Breast epithelium (tissue), 4 donors: Measurements from ENCODE around the gene PSMG3. TPM values are rescaled to one million over a fixed set of nuclear protein-coding genes. Genes with fewer than 3 reads are reported as not detected.

Experiments used
- DNase-seq, 2 donors: peaks; one replicate each; pipeline ENCODE4 v3.0.0-alpha.2; 2019; ENCODE audit warnings: low spot score in 2 of 2
- H3K27ac ChIP-seq, 2 donors: fragments of 200-600 bp; sonication (generic) in 1 of 2; one replicate each; pipeline ENCODE4 v1.5.1; 2016 to 2019; ENCODE audit warnings: mild to moderate bottlenecking in 1 of 2
- H3K27me3 ChIP-seq, 2 donors: fragments of 200-600 bp; sonication (generic) in 1 of 2; one replicate each; pipeline versions ENCODE4 v1.5.1 to v1.6.0; 2017 to 2019; ENCODE audit warnings: control low read depth in 1 of 2, mild to moderate bottlenecking in 1 of 2
- H3K36me3 ChIP-seq: fragments of 200-600 bp; one replicate; pipeline ENCODE4 v1.5.1; 2019
- H3K4me1 ChIP-seq, 2 donors: fragments of 200-600 bp; sonication (generic); one replicate each; pipeline ENCODE4 v1.5.1; 2016 to 2019; ENCODE audit warnings: control low read depth in 1 of 2
- H3K4me3 ChIP-seq, 3 donors: fragments of 200-600 bp; sonication (generic); 1 replicate in 2 of 3; 2 replicates in 1 of 3; pipeline ENCODE4 v1.5.1; 2016 to 2019; ENCODE audit warnings: mild to moderate bottlenecking in 3 of 3, moderate library complexity in 2 of 3
- H3K9me3 ChIP-seq, 2 donors: fragments of 200-600 bp; sonication (generic) in 1 of 2; one replicate each; pipeline ENCODE4 v1.5.1; 2016 to 2019; ENCODE audit warnings: control low read depth in 1 of 2
- POLR2A ChIP-seq: fragments of 450-650 bp; IDR thresholded peaks from one replicate; pipeline ENCODE4 v1.6.1; 2016; ENCODE audit warnings: antibody characterized with exemption, mild to moderate bottlenecking, moderate library complexity
- POLR2AphosphoS5 ChIP-seq, 3 donors: sonication (generic); formaldehyde crosslinking; IDR thresholded peaks; one replicate each; pipeline ENCODE4 v1.6.1; 2017; ENCODE audit warnings: antibody characterized with exemption in 3 of 3
- intact Hi-C: fragments of 100-400 bp; cut with DNase I; formaldehyde crosslinking; loops from one replicate; pipeline ENCODE4 v1.15.1; 2023; ENCODE audit warnings: low total_unique reads
- total RNA-seq, 3 donors: library from RNA; depleted of rRNA; stranded (reverse); fragments of >200 nt; gene quantifications; one replicate each; pipeline ENCODE4 v1.1.0, GENCODE V29; 2016
- TF ChIP-seq, protein P1 (sequence below), 3 donors: fragments of 450-650 bp; IDR thresholded peaks; one replicate each; pipeline ENCODE4 v1.5.1; 2016 to 2017; ENCODE audit warnings: antibody characterized with exemption in 3 of 3, mild to moderate bottlenecking in 3 of 3, moderate library complexity in 3 of 3

PSMG3 gene
- total RNA-seq, 3 donors from 2014 or later, result 32.6 to 52.8 (median 45.4) TPM

DNA sequence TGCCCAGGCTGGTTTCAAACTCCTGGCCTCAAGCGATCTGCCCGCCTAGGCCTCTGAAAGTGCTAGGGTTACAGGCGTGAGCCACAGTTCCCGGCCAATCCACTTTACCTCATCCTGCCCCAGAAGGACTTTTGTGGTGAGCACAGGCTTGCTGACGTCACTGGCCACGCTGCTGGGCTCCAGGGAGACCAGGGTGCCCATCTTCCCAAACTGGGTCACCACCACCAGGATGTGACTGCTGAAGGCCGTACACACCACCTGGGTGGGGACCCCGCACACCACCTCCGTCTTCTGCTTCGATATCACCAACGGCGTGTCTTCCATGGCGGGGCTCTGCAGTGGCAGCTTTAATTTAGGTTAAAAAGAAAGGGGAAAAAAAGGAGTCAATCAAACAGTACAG lies 816 bp downstream of the PSMG3 start:
- TF ChIP-seq POLR2AphosphoS5 (IDR thresholded peaks at IDR 0.05), result no peak
- TF ChIP-seq POLR2A, result no peak
- TF ChIP-seq, protein P1, sequence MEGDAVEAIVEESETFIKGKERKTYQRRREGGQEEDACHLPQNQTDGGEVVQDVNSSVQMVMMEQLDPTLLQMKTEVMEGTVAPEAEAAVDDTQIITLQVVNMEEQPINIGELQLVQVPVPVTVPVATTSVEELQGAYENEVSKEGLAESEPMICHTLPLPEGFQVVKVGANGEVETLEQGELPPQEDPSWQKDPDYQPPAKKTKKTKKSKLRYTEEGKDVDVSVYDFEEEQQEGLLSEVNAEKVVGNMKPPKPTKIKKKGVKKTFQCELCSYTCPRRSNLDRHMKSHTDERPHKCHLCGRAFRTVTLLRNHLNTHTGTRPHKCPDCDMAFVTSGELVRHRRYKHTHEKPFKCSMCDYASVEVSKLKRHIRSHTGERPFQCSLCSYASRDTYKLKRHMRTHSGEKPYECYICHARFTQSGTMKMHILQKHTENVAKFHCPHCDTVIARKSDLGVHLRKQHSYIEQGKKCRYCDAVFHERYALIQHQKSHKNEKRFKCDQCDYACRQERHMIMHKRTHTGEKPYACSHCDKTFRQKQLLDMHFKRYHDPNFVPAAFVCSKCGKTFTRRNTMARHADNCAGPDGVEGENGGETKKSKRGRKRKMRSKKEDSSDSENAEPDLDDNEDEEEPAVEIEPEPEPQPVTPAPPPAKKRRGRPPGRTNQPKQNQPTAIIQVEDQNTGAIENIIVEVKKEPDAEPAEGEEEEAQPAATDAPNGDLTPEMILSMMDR (IDR thresholded peaks at IDR 0.05), result no peak
- DNase-seq, result no peak
- no peaks in the 10 kb centered on the region for H3K36me3 ChIP-seq
- peak overlapping the region; percentile 71 to 91 (median 90) for H3K4me3 ChIP-seq
- no peaks in the 10 kb centered on the region for H3K9me3 ChIP-seq
- H3K27ac ChIP-seq, result peak overlapping the region; percentile 92 to 93
- peaks cover 7 to 14% of the 10 kb centered on the region in 2 donors for H3K4me1 ChIP-seq
- no peaks in the 10 kb centered on the region for H3K27me3 ChIP-seq
- intact Hi-C loops, result no loop called here

- TF ChIP-seq POLR2AphosphoS5 (IDR thresholded peaks at IDR 0.05), result no peak
- no peak for TF ChIP-seq POLR2A
- TF ChIP-seq, protein P1 (IDR thresholded peaks at IDR 0.05), result no peak
- Histone ChIP-seq H3K4me3 (no peak overlapping the region), H3K4me1 (peaks cover 7 to 14% of the 10 kb centered on the region in 2 donors), H3K27me3 (no peaks in the 10 kb centered on the region), H3K9me3 (no peaks in the 10 kb centered on the region), H3K27ac (peak overlapping the region; percentile 78 to 92), H3K36me3 (no peaks in the 10 kb centered on the region)
- DNase-seq, result no peak
- intact Hi-C loops, result no loop called here
Observed at GRCh38 chr7:1567896-1568510, 1.8 kb downstream of the PSMG3 start.

DNA sequence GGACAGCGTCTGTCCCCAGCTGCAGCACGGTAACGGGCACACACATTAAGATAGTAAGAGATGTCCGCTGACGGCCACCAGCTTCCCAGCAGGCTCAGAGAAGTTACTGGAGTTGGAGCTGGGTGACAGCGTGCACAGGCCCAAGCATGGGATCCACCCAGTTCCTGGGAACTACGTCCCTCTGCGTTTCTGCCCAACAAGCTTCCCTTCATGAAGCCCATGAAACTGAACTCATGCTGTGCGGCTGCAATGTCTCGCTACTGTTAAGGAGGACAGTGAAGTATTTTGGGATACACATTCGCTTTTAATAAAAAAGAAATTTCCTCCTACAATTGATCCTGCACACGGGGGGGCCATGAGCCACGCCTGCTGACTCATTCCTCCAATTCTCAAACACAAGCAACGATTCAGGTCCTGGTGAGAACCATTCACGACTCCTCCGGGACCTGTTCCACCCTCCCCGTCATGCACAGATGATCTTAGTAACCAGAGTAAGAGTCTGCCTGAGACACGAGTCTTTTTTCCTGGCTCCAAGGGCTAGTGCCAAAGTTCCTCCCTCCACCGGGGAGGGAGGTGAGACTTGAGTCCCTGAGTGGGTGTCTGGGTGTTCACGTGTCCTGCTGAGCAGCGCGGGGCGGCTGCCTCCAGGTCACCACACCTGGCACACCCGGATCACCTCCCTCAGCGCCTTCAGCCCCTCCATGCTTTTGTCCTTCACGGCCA lies 2.6 kb downstream of the PSMG3 start:
- DNase-seq, result peak in 1 of 2 donors; percentile 57
- intact Hi-C loops, result no loop called here
- TF ChIP-seq, protein P1 (IDR thresholded peaks at IDR 0.05), result no peak
- TF ChIP-seq POLR2AphosphoS5 (IDR thresholded peaks at IDR 0.05) (no peak), POLR2A (no peak)

GRCh38 chr7:1566687-1567048 lies 3.2 kb downstream of the PSMG3 start:
- DNase-seq, result no peak
- no peak for TF ChIP-seq POLR2AphosphoS5 (IDR thresholded peaks at IDR 0.05)
- TF ChIP-seq POLR2A, result no peak
- TF ChIP-seq, protein P1 (IDR thresholded peaks at IDR 0.05), result no peak
- Histone ChIP-seq H3K4me1 (peaks cover 7 to 14% of the 10 kb centered on the region in 2 donors), H3K4me3 (no peak overlapping the region), H3K27ac (peak overlapping the region; percentile 78 to 92), H3K36me3 (no peaks in the 10 kb centered on the region), H3K27me3 (no peaks in the 10 kb centered on the region), H3K9me3 (no peaks in the 10 kb centered on the region)
- intact Hi-C loops, result no loop called here

More for the DNA sequence above, 2.6 kb downstream of the PSMG3 start:
- H3K4me1 ChIP-seq, result peaks cover 7 to 14% of the 10 kb centered on the region in 2 donors
- no peaks in the 10 kb centered on the region for H3K9me3 ChIP-seq
- no peak overlapping the region for H3K4me3 ChIP-seq
- no peaks in the 10 kb centered on the region for H3K36me3 ChIP-seq
- no peaks in the 10 kb centered on the region for H3K27me3 ChIP-seq
- H3K27ac ChIP-seq, result peak overlapping the region; percentile 78 to 92

GRCh38 chr7:1564603-1565022 lies 5.2 kb downstream of the PSMG3 start:
- H3K36me3 ChIP-seq, result no peaks in the 10 kb centered on the region
- no peak overlapping the region for H3K4me3 ChIP-seq
- intact Hi-C loops, result no loop called here
- peaks cover 2 to 18% of the 10 kb centered on the region in 2 donors for H3K4me1 ChIP-seq
- H3K27ac ChIP-seq, result no peak overlapping the region
- no peak for TF ChIP-seq POLR2A
- TF ChIP-seq POLR2AphosphoS5 (IDR thresholded peaks at IDR 0.05), result no peak
- TF ChIP-seq, protein P1 (IDR thresholded peaks at IDR 0.05), result no peak
- H3K27me3 ChIP-seq, result no peaks in the 10 kb centered on the region
- no peaks in the 10 kb centered on the region for H3K9me3 ChIP-seq
- no peak for DNase-seq
